HG03442 (cell line): ENCODE measurements around the gene TFF2.

Source experiments
- ATAC-seq: cut with Tn5 transposase; IDR thresholded peaks from one replicate; pipeline ENCODE4 v1.9.1; 2021; ENCODE audit warnings: mild to moderate bottlenecking, moderate library complexity; ENCODE audit not compliant: unreplicated experiment

TFF2 gene

GRCh38 chr21:42324896-42325295 lies 25.9 kb downstream of the TFF2 start:
- ATAC-seq: no peak

GRCh38 chr21:42321845-42322244 lies 28.9 kb downstream of the TFF2 start:
- no peak for ATAC-seq

GRCh38 chr21:42321231-42321630 lies 29.6 kb downstream of the TFF2 start:
- ATAC-seq: no peak

GRCh38 chr21:42320791-42321190 lies 30.0 kb downstream of the TFF2 start:
- ATAC-seq: no peak

GRCh38 chr21:42319851-42320572 lies 30.8 kb downstream of the TFF2 start:
- ATAC-seq: no peak

- no peak for ATAC-seq
Measured at GRCh38 chr21:42319376-42319775, 31.4 kb downstream of the TFF2 start.

GRCh38 chr21:42317826-42318746 lies 32.7 kb downstream of the TFF2 start:
- no peak for ATAC-seq

GRCh38 chr21:42317341-42317741 lies 33.5 kb downstream of the TFF2 start:
- no peak for ATAC-seq

GRCh38 chr21:42316891-42317290 lies 33.9 kb downstream of the TFF2 start:
- no peak for ATAC-seq

GRCh38 chr21:42315296-42315891 lies 35.4 kb downstream of the TFF2 start, which contains the start of gene TFF3:
TFF3 (minus strand) TSS chr21:42315409; CDS start chr21:42315374, 35 bp downstream.
- no peak for ATAC-seq

- no peak for ATAC-seq
Measured at GRCh38 chr21:42314616-42315295, 36.0 kb downstream of the TFF2 start.

GRCh38 chr21:42313501-42313969 lies 37.3 kb downstream of the TFF2 start:
- no peak for ATAC-seq

- ATAC-seq: no peak
Measured at GRCh38 chr21:42312626-42313104, 38.1 kb downstream of the TFF2 start.

- no peak for ATAC-seq
Measured at GRCh38 chr21:42311816-42312625, 38.8 kb downstream of the TFF2 start.

- no peak for ATAC-seq
Measured at GRCh38 chr21:42311160-42311559, 39.6 kb downstream of the TFF2 start.

- no peak for ATAC-seq
Measured at GRCh38 chr21:42310411-42311001, 40.3 kb downstream of the TFF2 start.

- no peak for ATAC-seq
Measured at GRCh38 chr21:42309753-42310213, 41.0 kb downstream of the TFF2 start.

GRCh38 chr21:42308914-42309752 lies 41.7 kb downstream of the TFF2 start:
- ATAC-seq: no peak
